SK-N-SH (cell line): Measurements from ENCODE around the gene GTF2H4.

Experiments
- CTCF ChIP-seq: fragments of 200-600 bp; sonication (generic); IDR thresholded peaks from 2 replicates; pipeline ENCODE4 v1.6.1; 2017; ENCODE audit warnings: antibody characterized with exemption, mild to moderate bottlenecking, moderate library complexity
- EZH2phosphoT487 ChIP-seq: fragments of 200-600 bp; sonication (generic); IDR thresholded peaks from 2 replicates; pipeline ENCODE4 v1.6.1; 2017; ENCODE audit warnings: low read depth, mixed run types, mild to moderate bottlenecking, antibody characterized with exemption, moderate library complexity, borderline replicate concordance
- JUND ChIP-seq: IDR thresholded peaks from 2 replicates; pipeline ENCODE4 v1.4.0; 2012
- MEF2A ChIP-seq: IDR thresholded peaks from 2 replicates; pipeline ENCODE4 v1.4.0; 2012; ENCODE audit warnings: low read depth, borderline replicate concordance
- YY1 ChIP-seq: IDR thresholded peaks from 2 replicates; pipeline ENCODE4 v1.4.0; 2012; ENCODE audit warnings: low read depth, mild to moderate bottlenecking
- ZBTB33 ChIP-seq: IDR thresholded peaks from 2 replicates; pipeline ENCODE4 v1.4.0; 2012; ENCODE audit warnings: low read depth, borderline replicate concordance

- no peak for TF ChIP-seq MEF2A
- no peak for TF ChIP-seq CTCF
- TF ChIP-seq YY1, result no peak
- TF ChIP-seq JUND, result no peak
- TF ChIP-seq ZBTB33, result no peak
- no peak for TF ChIP-seq EZH2phosphoT487
Measured at GRCh38 chr6:30944051-30944450, 36.0 kb downstream of the GTF2H4 start.
